GM18873 (cell line): ENCODE results near the gene TMF1.

Source experiments
- ATAC-seq: cut with Tn5 transposase; IDR thresholded peaks from one replicate; pipeline ENCODE4 v1.9.1; 2021; ENCODE audit warnings: mild to moderate bottlenecking, moderate library complexity, moderate number of reproducible peaks; ENCODE audit not compliant: unreplicated experiment, low FRiP score

TMF1 gene

DNA sequence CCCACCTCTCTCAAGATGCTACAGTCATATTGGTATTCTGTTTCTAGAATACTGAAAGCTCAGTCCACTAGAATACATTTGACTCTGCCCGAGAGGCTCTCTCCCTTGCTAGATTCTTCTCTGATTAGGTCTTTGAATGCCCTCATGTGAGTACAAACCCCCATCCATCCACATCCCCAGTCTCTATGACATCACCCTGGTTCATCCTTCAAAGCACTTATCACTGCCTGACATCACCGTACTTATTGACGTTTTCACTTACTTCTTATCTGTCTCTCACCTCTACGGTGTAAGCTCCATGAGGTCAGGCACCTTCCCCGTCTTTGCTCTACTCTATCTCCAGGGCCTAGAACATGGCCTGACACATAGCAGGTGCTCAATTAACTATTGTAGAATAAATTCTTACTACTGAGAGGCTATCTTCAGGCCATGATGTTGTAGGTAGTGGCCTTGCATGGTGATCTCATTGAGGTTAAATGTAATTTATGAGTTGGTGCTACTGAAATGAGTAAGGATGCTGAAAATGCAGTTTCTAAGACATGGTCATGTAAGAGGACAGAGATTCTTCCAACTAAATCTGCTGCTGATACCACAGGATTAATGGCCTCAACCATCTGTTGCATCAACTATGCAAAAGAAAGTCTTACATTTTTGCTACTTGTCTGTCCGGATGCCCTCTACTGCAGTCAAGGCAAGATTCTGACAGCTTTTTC, 65.5 kb downstream of the TMF1 start:
- ATAC-seq: no peak

DNA sequence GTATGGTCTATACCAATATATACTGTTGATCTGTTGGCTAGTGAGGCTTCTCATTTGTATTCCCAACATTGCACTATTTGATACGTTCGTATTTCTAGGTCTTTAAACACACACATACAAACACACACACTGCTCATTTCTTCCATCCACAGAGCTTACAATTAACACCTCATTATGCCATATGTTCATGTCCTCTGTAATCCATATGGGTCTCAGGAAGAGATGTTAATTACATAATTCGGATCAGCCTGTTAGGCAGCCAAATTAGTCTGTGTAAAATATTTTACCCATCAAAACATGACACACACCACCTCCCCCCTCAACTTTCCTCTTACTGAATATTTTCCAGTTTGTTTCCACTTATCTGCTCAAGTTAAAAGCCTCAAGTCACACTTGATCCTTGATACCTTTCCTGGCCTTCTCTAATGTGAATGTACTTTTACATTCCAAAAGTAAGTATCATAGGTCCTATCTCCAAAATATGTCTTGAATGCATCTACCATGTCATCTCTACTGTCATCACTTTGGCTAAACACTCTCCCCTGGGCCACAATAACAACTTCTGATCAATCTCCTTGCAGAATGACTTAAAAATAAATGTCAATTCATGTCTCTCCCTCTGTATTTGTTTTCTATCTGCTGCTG, 66.9 kb downstream of the TMF1 start:
- ATAC-seq: no peak

DNA sequence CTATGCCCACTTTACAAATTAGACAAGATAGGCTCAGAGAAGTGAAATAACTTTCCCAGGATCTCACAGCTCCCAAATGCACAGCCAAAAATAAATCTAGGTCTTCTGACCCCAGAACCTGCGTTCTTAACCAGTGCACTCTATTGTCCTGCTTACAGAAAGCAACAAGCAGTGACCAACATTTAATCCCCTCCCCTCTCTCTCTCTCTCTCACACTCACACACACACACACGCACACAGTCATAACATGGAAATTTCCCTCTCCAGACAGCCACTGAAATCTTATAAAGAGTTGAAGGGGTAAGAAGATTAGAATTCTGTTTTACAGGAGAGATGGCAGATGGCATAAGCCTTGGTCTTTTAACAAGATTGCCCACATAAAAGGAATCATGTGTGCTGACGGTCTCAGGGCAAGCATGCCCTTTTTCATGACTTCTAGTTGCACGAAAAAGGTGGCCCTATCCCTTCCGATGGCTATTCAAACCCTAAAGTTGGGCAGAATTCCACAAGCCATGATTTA, 68.1 kb downstream of the TMF1 start:
- ATAC-seq: no peak

DNA sequence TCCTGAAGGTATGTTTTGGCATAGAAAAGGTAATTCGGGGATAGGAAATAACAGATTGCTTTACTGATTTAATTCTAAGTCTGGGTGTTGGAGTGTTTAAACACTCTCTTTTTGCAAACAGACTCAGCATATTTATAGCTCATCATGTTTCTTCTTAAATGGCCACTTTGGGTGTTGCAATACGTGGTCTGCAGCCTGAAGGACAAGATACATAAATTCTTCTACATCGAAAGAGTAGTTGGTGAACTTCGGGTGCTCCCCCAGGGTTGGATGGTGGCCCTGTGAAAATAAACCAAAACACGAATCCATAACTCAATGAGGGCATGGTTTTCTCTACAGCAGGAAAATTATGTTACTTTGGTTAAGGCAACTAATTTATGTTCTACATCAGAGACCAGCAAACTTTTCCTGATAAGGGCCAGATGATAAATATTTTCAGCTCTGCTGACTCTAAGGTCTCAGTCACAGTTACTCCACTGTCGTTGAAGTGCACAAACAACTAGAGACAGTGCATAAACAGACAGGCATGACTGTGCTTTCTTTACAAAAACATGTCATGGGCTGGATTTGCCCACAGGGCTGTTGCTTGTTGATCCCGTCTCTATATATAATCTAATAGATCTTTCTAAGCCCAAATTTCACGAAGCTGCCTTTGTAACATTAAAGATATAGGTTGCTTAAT, 74.5 kb downstream of the TMF1 start:
- no peak for ATAC-seq

DNA sequence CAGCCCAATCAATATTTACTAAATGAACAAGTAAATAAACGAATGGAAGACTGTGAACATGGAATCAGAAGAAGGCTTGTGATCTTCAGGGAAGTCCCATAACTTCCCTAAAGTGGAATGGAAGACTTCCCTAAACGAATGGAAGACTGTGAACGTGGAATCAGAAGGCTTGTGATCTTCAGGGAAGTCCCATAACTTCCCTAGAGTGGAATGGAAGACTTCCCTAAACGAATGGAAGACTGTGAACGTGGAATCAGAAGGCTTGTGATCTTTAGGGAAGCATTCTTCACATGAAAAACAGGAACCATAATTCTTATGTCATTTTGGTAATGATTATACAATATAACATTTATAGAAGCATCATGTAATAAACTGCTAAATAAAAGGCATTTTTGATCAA, 77.4 kb downstream of the TMF1 start:
- no peak for ATAC-seq

DNA sequence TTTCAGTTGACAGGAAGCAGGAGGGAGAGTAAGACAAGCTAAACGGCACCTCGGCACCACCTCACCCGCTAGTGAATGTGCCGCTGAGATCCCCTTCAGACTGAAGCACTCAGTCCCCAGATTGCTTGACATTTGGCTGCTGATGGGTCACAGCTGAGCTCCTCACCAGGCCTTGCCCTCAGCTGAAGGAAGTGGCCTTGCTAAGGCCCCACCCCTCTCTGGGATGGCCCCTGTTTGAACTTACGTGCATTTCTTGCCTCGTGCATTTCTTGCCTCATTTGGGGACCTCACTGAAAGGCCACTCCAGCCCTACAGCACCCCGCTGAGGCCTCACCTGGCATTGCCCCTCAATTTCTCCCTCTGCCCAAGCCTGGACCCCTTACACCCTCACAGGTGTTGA, 78.5 kb downstream of the TMF1 start:
- ATAC-seq: no peak

DNA sequence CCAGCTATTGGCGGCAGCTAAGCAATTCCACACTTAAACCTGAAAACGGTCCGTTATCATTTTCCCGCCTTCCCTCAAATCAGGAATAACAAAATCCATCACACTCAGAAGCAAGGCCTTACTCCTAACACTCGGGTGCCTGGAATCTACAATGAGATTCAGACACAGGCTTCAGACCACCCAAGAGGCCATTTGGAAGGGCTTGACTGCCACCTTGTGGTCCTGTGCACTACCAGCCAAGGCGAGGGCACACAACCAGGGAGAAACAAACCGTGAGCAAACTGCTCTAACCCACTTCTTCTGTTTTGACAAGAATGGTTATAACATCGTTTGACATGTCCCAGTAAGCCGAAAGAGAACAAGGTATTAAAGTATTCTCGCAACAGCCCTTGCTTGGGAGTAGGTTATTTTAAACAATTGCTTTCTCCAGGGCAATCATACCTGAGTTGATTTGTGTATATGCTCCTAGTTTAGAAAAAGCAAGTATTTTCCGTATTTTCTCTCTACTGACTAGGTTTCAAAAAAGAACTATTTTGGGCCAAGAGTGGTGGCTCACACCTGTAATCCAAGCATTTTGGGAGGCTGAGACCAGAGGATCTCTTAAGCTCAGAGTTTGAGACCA, 79.7 kb downstream of the TMF1 start:
- ATAC-seq: peak; percentile 58
